ENCODE data around the gene HINT3.

GRCh38 chr6:125985522-125985921 is 29.0 kb downstream of the HINT3 start:
- TF ChIP-seq, protein P1, sequence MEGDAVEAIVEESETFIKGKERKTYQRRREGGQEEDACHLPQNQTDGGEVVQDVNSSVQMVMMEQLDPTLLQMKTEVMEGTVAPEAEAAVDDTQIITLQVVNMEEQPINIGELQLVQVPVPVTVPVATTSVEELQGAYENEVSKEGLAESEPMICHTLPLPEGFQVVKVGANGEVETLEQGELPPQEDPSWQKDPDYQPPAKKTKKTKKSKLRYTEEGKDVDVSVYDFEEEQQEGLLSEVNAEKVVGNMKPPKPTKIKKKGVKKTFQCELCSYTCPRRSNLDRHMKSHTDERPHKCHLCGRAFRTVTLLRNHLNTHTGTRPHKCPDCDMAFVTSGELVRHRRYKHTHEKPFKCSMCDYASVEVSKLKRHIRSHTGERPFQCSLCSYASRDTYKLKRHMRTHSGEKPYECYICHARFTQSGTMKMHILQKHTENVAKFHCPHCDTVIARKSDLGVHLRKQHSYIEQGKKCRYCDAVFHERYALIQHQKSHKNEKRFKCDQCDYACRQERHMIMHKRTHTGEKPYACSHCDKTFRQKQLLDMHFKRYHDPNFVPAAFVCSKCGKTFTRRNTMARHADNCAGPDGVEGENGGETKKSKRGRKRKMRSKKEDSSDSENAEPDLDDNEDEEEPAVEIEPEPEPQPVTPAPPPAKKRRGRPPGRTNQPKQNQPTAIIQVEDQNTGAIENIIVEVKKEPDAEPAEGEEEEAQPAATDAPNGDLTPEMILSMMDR (IDR thresholded peaks at IDR 0.05), result no peak
- TF ChIP-seq POLR2A (IDR thresholded peaks at IDR 0.05) (no peak), EP300 (IDR thresholded peaks at IDR 0.05) (no peak)

Measured in suprapubic skin (tissue), 3 donors.